Activated T-cell treated with anti-CD3 and anti-CD28 coated beads for 4 hours (primary cell): ENCODE measurements around the gene TENM4.
"Not testable (repeated sequence)": the region's sequence is repeated elsewhere in the genome, so short reads cannot be mapped to it uniquely, and the experiment has no call there.

Experiments used
- DNase-seq: peaks from one replicate; pipeline ENCODE4 v3.0.0-alpha.2; 2020

TENM4 gene

GRCh38 chr11:78643676-78644056 is 797.2 kb downstream of the TENM4 start:
- DNase-seq = no peak

DNA sequence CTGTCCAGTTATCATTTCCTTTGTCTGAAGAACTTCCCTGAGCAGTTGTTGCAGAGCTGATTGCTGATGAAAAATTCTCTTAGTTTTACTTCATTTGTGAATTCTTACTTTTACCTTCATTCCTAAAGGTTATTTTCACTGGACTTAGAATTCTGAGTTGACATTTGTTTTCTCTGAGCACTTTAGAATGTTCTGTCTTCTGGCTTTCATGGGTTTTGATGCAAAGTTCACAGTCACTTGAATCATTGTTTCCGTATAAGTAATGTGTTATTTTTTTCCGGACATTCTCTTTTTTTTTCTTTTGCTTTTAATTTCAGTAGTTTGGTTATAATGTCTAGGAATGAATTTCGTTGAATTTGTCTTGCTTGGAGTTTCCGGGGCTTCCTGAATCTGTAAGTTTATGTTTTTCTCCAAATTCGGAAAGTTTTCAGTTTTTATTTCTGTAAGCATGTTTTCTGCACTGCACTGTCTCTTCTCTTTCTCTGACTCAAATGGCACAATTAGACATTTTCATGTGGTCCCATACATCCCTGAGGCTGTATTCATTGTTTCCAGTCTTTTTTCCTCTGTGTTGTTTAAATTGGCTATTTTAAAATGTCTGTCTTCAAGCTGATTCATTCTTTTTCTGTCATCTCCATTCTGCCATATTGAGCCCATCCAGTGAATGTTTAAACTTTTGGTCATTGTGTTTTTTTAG is 797.7 kb downstream of the TENM4 start:
- DNase-seq = no peak

DNA sequence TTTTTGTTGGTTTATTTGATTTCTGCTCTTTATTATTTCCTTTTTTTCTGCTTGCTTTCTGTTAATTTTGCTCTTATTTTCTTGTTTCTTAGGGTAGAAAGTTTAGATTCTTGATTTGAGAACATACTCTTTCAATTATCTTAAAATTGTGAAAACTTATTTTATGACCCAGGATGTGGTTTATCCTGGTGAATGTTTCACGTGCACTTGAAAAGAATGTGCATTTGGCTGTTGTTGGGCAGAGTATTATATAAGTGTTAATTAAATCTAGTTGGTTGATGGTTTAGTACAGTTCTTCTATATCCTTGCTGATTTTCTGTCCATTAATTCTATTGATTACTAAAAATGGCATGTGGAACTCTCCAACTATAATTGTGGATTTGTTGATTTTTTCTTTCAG is 799.3 kb downstream of the TENM4 start:
- DNase-seq = no peak

DNA sequence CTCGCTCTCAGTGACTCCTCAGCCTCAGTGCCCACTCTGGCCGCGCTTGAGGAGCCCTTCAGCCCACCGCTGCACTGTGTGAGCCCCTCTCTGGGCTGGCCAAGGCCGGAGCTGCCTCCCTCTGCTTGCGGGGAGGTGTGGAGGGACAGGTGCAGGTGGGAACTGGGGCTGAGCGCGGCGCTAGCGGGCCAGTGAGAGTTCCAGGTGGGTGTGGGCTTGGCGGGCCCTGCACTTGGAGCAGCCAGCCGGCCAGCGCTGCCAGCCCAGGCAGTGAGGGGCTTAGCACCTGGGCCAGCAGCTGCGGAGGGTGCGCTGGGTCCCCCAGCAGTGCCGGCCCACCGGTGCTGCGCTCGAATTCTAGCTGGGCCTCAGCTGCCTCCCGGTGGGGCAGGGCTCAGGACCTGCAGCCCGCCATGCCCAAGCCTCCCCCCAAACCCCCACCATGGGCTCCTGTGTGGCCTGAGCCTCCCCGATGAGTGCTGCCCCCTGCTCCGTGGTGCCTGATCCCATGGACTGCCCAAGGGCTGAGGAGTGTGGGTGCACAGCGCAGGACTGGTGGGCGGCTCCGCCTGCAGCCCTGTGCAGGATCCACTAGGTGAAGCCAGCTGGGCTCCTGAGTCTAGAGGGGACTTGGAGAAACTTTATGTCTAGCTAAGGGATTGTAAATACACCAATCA is 802.0 kb downstream of the TENM4 start:
- no peak for DNase-seq

- DNase-seq = not testable (repeated sequence)
These were observed 803.3 kb downstream of the TENM4 start for GRCh38 chr11:78637527-78637926.

DNA sequence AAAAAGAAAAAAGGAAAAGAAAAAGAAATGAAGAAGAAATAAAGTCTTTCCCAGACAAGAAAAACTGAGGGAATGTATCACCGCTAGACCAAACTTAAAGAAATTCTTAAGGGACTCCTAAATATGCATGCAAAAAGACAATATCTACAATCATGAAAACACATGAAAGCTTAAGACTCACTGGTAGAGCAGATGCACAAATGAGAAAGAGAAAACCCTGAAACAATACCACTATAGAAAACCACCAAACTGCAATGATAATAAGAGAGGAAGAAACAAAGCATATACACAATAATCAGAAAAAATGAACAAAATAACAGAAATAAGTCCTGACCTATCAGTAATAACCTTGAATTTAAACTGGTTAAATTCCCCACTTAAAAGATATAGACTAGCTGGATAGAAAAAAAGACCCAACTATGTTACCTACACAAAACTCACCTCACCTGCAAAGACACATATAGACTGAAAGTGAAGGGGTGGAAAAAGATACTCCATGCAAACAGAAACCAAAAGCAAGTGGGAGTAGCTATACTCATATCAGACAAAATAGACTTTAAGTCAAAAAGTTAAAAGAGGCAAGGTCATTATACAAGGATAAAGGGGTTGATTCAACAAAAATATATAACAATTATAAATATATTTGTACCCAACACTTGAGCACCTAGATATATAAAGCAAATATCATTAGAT is 804.9 kb downstream of the TENM4 start:
- no peak for DNase-seq

- DNase-seq = no peak
These were observed 807.1 kb downstream of the TENM4 start for GRCh38 chr11:78633516-78634310.

- DNase-seq = no peak
These were observed 810.1 kb downstream of the TENM4 start for GRCh38 chr11:78630561-78631303.

- no peak for DNase-seq
These were observed 810.7 kb downstream of the TENM4 start for GRCh38 chr11:78630155-78630554.

DNA sequence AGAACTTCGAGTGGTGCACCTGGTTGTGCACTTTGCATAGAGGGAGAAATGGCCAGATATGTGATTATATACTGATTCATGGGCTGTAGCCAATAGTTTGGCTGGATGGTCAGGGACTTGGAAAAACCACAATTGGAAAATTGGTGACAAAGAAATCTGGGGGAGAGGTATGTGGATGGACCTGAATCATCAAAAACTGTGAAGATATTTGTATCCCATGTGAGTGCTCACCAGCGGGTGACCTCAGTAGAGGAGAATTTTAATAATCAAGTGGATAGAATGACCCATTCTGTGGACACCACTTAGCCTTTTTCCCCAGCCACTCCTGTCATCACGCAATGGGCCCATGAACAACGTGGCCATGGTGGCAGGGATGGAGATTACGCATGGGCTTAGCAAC is 818.2 kb downstream of the TENM4 start:
- no peak for DNase-seq

- DNase-seq = no peak
These were observed 820.7 kb downstream of the TENM4 start for GRCh38 chr11:78620159-78620558.

- DNase-seq = no peak
These were observed 825.1 kb downstream of the TENM4 start for GRCh38 chr11:78615724-78616123.

DNA sequence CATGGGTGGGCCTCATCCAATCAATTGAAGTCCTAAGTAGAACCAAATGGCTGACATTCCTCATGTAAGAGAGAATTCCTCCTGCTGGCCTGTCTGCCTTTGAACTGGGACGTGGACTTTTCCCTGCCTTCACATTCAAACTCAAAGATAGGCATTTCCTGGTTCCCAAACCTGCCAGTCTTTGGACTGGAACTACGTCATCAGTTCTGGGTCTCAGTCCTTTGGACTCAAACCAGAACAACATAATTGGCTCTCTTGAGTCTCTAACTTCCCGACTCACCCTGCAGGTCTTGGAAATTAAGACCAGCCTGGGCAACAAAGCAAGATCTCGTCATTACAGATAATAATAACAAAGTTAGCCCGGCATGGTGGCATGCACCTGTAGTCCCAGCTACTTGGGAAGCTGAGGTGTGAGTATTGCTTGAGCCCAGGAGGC is 827.4 kb downstream of the TENM4 start:
- no peak for DNase-seq

DNA sequence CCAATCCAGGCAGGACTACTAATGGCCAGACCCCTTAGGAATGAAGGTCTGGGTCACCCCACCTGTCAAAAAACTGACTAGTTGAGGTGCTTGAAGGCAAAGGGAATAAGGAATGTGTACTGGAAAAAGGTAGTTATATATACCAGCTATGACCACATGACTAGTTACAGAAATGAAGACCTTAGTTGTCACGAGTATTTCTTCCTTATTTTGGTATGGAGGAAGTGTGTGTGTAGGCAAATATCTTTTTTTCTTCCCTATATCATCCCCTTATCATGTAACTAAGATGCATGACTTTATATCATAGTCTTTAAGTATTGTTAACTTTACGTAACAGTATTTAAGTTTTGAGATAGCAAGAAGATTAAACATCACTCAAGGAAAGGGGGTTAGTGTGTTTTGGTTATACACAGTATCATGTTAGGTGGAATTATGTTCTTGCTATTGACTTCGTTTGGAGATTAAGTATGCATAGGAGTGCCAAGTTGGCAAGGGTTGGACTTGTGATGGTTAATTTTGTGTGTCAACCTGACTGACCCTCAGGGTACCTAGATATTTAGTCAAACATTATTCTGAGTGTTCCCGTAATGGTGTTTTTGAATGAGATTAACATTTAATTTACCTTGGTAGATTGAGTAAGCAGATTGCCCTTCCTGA is 828.0 kb downstream of the TENM4 start:
- DNase-seq = no peak

- DNase-seq = not testable (repeated sequence)
These were observed 831.5 kb downstream of the TENM4 start for GRCh38 chr11:78609321-78609720.

- no peak for DNase-seq
These were observed 833.1 kb downstream of the TENM4 start for GRCh38 chr11:78607696-78608095.

GRCh38 chr11:78606667-78607066 is 834.2 kb downstream of the TENM4 start:
- DNase-seq = no peak

DNA sequence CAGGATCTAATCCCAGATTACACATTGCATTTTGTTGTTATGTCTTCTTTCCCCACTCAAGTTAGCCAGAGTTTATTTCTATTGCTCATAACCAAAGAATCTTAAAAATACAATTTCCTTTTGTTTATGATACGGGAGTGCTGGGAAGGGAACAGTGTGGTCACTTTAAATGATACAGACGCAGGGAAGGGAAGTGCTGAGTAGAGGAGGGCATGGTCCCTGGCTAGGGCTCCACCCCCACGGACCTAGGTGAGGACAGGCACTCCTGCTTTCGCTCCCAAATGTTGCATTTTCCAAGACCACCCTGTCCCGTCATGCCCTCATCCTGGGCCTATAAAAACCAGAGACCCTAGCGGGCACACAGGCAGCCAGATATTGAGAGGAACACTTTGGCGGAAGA is 835.5 kb downstream of the TENM4 start:
- no peak for DNase-seq

DNA sequence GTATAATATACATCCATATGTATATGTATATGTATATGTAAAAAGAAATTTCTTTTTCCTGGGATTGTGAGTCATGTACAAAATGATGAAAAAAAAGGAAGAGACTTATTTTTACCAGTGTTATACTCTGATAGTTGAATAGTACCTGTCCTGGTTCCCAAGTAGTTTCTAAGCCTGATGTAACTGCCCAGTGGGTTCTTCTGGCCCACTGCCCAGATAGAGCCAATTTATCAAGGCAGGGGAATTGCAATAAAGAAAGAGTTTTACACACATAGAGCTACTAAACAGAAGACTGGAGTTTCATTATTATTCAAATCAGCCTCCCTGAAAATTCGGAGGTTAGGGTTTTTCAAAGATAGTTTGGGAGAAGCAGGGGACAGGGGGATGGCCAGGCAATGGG is 837.0 kb downstream of the TENM4 start:
- no peak for DNase-seq
